RWPE2 (cell line): Measurements from ENCODE around the gene PREPL.

Source experiments
- ATAC-seq: fragments of 200-7000 bp; cut with Tn5 transposase; 3 replicates; pipeline ENCODE4 v1.9.1; 2021; ENCODE audit warnings: low read depth
- DNase-seq: peaks from one replicate; pipeline ENCODE4 v3.0.0-alpha.2; 2020; ENCODE audit warnings: low spot score
- H3K27ac ChIP-seq: fragments of 450-650 bp; 2 replicates; pipeline ENCODE4 v1.5.1; 2017; ENCODE audit warnings: mild to moderate bottlenecking; ENCODE audit not compliant: poor library complexity, severe bottlenecking
- H3K27me3 ChIP-seq: fragments of 250-450 bp; sonication (Bioruptor Pico); 2 replicates; pipeline ENCODE4 v1.5.1; 2021; ENCODE audit warnings: mild to moderate bottlenecking, moderate library complexity; ENCODE audit not compliant: insufficient read depth, poor library complexity, severe bottlenecking
- H3K36me3 ChIP-seq: fragments of 250-450 bp; sonication (Bioruptor Pico); 2 replicates; pipeline ENCODE4 v1.5.1; 2020; ENCODE audit warnings: low read depth, mild to moderate bottlenecking, moderate library complexity
- H3K4me1 ChIP-seq: fragments of 250-450 bp; sonication (Bioruptor Pico); 2 replicates; pipeline ENCODE4 v1.5.1; 2021; ENCODE audit warnings: mild to moderate bottlenecking, moderate library complexity; ENCODE audit not compliant: insufficient read depth, poor library complexity, severe bottlenecking
- H3K4me3 ChIP-seq: fragments of 250-450 bp; sonication (Bioruptor Pico); 2 replicates; pipeline ENCODE4 v1.5.1; 2021; ENCODE audit warnings: mild to moderate bottlenecking, moderate library complexity; ENCODE audit not compliant: severe bottlenecking
- H3K9me3 ChIP-seq: fragments of 250-450 bp; sonication (Bioruptor Pico); 2 replicates; pipeline ENCODE4 v1.5.1; 2021; ENCODE audit warnings: mild to moderate bottlenecking, moderate library complexity; ENCODE audit not compliant: severe bottlenecking
- TF ChIP-seq, protein P1 (sequence below): fragments of 450-650 bp; IDR thresholded peaks from one replicate; pipeline ENCODE4 v1.5.1; 2017; ENCODE audit warnings: mild to moderate bottlenecking, moderate library complexity; ENCODE audit not compliant: poor library complexity, severe bottlenecking

PREPL gene

GRCh38 chr2:44326548-44327264 lies 34.6 kb downstream of the PREPL start:
- ATAC-seq (no peak), DNase-seq (no peak)
- Histone ChIP-seq H3K27me3 (no peaks in the 10 kb centered on the region), H3K36me3 (peaks cover 84% of the 10 kb centered on the region), H3K9me3 (no peaks in the 10 kb centered on the region), H3K27ac (no peak overlapping the region), H3K4me1 (no peaks in the 10 kb centered on the region), H3K4me3 (no peak overlapping the region)
- TF ChIP-seq, protein P1, sequence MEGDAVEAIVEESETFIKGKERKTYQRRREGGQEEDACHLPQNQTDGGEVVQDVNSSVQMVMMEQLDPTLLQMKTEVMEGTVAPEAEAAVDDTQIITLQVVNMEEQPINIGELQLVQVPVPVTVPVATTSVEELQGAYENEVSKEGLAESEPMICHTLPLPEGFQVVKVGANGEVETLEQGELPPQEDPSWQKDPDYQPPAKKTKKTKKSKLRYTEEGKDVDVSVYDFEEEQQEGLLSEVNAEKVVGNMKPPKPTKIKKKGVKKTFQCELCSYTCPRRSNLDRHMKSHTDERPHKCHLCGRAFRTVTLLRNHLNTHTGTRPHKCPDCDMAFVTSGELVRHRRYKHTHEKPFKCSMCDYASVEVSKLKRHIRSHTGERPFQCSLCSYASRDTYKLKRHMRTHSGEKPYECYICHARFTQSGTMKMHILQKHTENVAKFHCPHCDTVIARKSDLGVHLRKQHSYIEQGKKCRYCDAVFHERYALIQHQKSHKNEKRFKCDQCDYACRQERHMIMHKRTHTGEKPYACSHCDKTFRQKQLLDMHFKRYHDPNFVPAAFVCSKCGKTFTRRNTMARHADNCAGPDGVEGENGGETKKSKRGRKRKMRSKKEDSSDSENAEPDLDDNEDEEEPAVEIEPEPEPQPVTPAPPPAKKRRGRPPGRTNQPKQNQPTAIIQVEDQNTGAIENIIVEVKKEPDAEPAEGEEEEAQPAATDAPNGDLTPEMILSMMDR, result no peak

- ATAC-seq (no peak), DNase-seq (no peak)
- no peaks in the 10 kb centered on the region for H3K27me3 ChIP-seq
- H3K27ac ChIP-seq, result no peak overlapping the region
- H3K4me1 ChIP-seq, result no peaks in the 10 kb centered on the region
- H3K36me3 ChIP-seq, result peaks cover 87% of the 10 kb centered on the region
- no peaks in the 10 kb centered on the region for H3K9me3 ChIP-seq
- no peak overlapping the region for H3K4me3 ChIP-seq
- TF ChIP-seq, protein P1, result no peak
Measured at GRCh38 chr2:44325897-44326296, 35.4 kb downstream of the PREPL start.

- ATAC-seq (no peak), DNase-seq (no peak)
- H3K36me3 ChIP-seq, result peaks cover 89% of the 10 kb centered on the region
- TF ChIP-seq, protein P1, result no peak
- no peak overlapping the region for H3K4me3 ChIP-seq
- no peaks in the 10 kb centered on the region for H3K4me1 ChIP-seq
- H3K27me3 ChIP-seq, result no peaks in the 10 kb centered on the region
- H3K9me3 ChIP-seq, result no peaks in the 10 kb centered on the region
- no peak overlapping the region for H3K27ac ChIP-seq
Measured at GRCh38 chr2:44324971-44325426, 36.3 kb downstream of the PREPL start.

DNA sequence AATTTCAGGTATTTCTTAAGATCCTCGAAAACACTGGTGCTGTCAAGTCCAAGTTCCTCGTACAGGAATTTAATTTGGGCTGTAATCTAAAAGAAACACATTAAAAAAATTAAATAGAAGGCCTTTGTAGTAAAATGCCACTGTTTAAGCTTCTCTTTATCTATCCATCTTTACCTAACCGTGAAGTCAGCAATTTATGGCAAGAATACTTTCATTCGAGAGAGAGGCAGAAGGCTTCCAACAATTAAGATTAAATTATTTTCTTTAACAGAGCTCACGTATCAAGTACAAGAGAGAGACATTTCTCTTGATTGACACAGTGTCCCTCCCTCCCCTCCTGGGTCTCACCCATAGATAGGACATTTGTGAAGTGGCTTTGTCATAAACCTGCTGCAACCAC lies 39.9 kb downstream of the PREPL start:
- no peak overlapping the region for H3K4me3 ChIP-seq
- H3K27ac ChIP-seq, result no peak overlapping the region
- H3K9me3 ChIP-seq, result no peaks in the 10 kb centered on the region
- no peaks in the 10 kb centered on the region for H3K27me3 ChIP-seq
- ATAC-seq (no peak), DNase-seq (no peak)
- H3K36me3 ChIP-seq, result peaks cover 66% of the 10 kb centered on the region
- no peaks in the 10 kb centered on the region for H3K4me1 ChIP-seq
- TF ChIP-seq, protein P1, result no peak

- Histone ChIP-seq H3K27me3 (no peaks in the 10 kb centered on the region), H3K27ac (no peak overlapping the region), H3K4me1 (no peaks in the 10 kb centered on the region), H3K36me3 (peaks cover 63% of the 10 kb centered on the region), H3K9me3 (no peaks in the 10 kb centered on the region), H3K4me3 (no peak overlapping the region)
- ATAC-seq (no peak), DNase-seq (no peak)
- TF ChIP-seq, protein P1, result no peak
Measured at GRCh38 chr2:44320832-44321231, 40.5 kb downstream of the PREPL start.
